ENCODE measurements around the gene CAPN10.
"Not testable (repeated sequence)": the region's sequence is repeated elsewhere in the genome, so short reads cannot be mapped to it uniquely, and the experiment has no call there.

CAPN10 gene, protein sequence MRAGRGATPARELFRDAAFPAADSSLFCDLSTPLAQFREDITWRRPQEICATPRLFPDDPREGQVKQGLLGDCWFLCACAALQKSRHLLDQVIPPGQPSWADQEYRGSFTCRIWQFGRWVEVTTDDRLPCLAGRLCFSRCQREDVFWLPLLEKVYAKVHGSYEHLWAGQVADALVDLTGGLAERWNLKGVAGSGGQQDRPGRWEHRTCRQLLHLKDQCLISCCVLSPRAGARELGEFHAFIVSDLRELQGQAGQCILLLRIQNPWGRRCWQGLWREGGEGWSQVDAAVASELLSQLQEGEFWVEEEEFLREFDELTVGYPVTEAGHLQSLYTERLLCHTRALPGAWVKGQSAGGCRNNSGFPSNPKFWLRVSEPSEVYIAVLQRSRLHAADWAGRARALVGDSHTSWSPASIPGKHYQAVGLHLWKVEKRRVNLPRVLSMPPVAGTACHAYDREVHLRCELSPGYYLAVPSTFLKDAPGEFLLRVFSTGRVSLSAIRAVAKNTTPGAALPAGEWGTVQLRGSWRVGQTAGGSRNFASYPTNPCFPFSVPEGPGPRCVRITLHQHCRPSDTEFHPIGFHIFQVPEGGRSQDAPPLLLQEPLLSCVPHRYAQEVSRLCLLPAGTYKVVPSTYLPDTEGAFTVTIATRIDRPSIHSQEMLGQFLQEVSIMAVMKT

GRCh38 chr2:240586198-240586918 lies at the start of gene CAPN10:
Gene CAPN10 (plus strand): TSS chr2:240586734. CDS start chr2:240586912, 178 bp downstream.
- Histone ChIP-seq H3K9me3 (ENCODE audit: insufficient read depth, low read length) (no peaks in the 10 kb centered on the region), H3K4me3 (ENCODE audit: insufficient read length, low read depth) (peak within 1 kb of the TSS; percentile 90), H3K4me1 (ENCODE audit: insufficient read depth, insufficient read length) (peaks cover 21% of the 10 kb centered on the region), H3K36me3 (ENCODE audit: insufficient read depth, insufficient read length, low read length) (peaks cover 41% of the 10 kb centered on the region), H3K9ac (ENCODE audit: insufficient read length, low read depth) (peak within 1 kb of the TSS; percentile 97), H3K27me3 (ENCODE audit: insufficient read depth, insufficient read length) (peaks cover 3% of the 10 kb centered on the region)
- TF ChIP-seq SUZ12 (IDR thresholded peaks at IDR 0.05; ENCODE audit: extremely low read depth, insufficient read depth, insufficient read length) (no peak), YY1 (IDR thresholded peaks at IDR 0.05; ENCODE audit: insufficient read depth, insufficient read length) (no peak), ZNF274 (IDR thresholded peaks at IDR 0.05; ENCODE audit: low read depth, low read length) (no peak)
- DNase-seq (ENCODE audit: low read depth, low spot score): peak; percentile 90

GRCh38 chr2:240538031-240538780 lies 48.3 kb upstream of the CAPN10 start:
- H3K36me3 ChIP-seq (ENCODE audit: insufficient read depth, insufficient read length, low read length): peaks cover 34% of the 10 kb centered on the region
- H3K4me3 ChIP-seq (ENCODE audit: insufficient read length, low read depth): no peak overlapping the region
- TF ChIP-seq ZNF274 (IDR thresholded peaks at IDR 0.05; ENCODE audit: low read depth, low read length) (no peak), YY1 (IDR thresholded peaks at IDR 0.05; ENCODE audit: insufficient read depth, insufficient read length) (no peak), SUZ12 (IDR thresholded peaks at IDR 0.05; ENCODE audit: extremely low read depth, insufficient read depth, insufficient read length) (no peak)
- H3K27me3 ChIP-seq (ENCODE audit: insufficient read depth, insufficient read length): no peaks in the 10 kb centered on the region
- H3K9ac ChIP-seq (ENCODE audit: insufficient read length, low read depth): no peak overlapping the region
- DNase-seq (ENCODE audit: low read depth, low spot score): no peak
- H3K9me3 ChIP-seq (ENCODE audit: insufficient read depth, low read length): peaks cover 28% of the 10 kb centered on the region
- no peaks in the 10 kb centered on the region for H3K4me1 ChIP-seq (ENCODE audit: insufficient read depth, insufficient read length)

GRCh38 chr2:240539101-240539500 lies 47.4 kb upstream of the CAPN10 start:
- H3K9me3 ChIP-seq (ENCODE audit: insufficient read depth, low read length): peaks cover 27% of the 10 kb centered on the region
- H3K9ac ChIP-seq (ENCODE audit: insufficient read length, low read depth); H3K27me3 ChIP-seq (ENCODE audit: insufficient read depth, insufficient read length); H3K4me1 ChIP-seq (ENCODE audit: insufficient read depth, insufficient read length); H3K4me3 ChIP-seq (ENCODE audit: insufficient read length, low read depth); DNase-seq (ENCODE audit: low read depth, low spot score): not testable (repeated sequence)
- H3K36me3 ChIP-seq (ENCODE audit: insufficient read depth, insufficient read length, low read length): peaks cover 37% of the 10 kb centered on the region

DNA sequence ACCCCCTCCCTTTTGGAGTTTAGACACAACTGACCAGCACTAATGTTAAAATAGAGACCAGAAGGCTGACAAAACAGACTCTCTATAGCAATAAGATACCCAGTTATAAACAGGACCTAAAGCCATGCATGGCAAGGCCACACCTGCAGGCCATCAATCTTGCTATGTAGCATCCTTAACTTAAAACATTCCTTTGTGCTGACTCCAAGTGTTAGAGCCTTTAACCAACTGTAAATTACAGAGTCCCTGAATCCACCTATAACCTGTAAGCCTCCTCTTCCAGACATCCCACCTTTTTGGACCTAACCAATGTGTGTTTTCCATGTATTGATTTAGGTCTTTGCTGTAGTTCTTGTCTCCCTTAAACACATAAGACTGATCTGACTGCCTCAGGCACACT lies 46.6 kb upstream of the CAPN10 start:
- H3K36me3 ChIP-seq (ENCODE audit: insufficient read depth, insufficient read length, low read length): peaks cover 34% of the 10 kb centered on the region
- H3K27me3 ChIP-seq (ENCODE audit: insufficient read depth, insufficient read length): no peaks in the 10 kb centered on the region
- no peak for DNase-seq (ENCODE audit: low read depth, low spot score)
- no peak overlapping the region for H3K9ac ChIP-seq (ENCODE audit: insufficient read length, low read depth)
- no peaks in the 10 kb centered on the region for H3K4me1 ChIP-seq (ENCODE audit: insufficient read depth, insufficient read length)
- peaks cover 28% of the 10 kb centered on the region for H3K9me3 ChIP-seq (ENCODE audit: insufficient read depth, low read length)
- TF ChIP-seq ZNF274 (IDR thresholded peaks at IDR 0.05; ENCODE audit: low read depth, low read length) (no peak), SUZ12 (IDR thresholded peaks at IDR 0.05; ENCODE audit: extremely low read depth, insufficient read depth, insufficient read length) (no peak), YY1 (IDR thresholded peaks at IDR 0.05; ENCODE audit: insufficient read depth, insufficient read length) (no peak)
- H3K4me3 ChIP-seq (ENCODE audit: insufficient read length, low read depth): no peak overlapping the region

DNA sequence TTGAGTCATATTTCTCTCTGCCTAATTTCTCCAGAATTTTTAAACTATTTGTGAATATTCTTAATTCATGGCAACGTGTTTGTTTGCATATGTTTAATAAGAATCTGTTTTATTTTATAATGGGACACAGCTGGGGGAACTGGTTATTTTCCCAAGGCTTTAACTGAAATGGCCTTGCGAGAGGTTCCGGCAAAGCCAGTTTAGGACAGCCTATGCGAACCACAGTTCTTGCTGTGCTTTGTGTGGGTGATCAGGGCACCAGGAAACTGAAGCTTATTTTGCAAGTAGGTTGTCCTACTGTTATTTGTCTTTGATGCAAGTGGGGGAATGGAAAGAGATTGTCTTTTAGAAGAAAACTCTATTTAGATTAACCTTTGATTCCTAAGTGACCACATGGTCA lies 35.2 kb upstream of the CAPN10 start:
- H3K36me3 ChIP-seq (ENCODE audit: insufficient read depth, insufficient read length, low read length): peaks cover 50% of the 10 kb centered on the region
- peaks cover 2% of the 10 kb centered on the region for H3K4me1 ChIP-seq (ENCODE audit: insufficient read depth, insufficient read length)
- peaks cover 18% of the 10 kb centered on the region for H3K9me3 ChIP-seq (ENCODE audit: insufficient read depth, low read length)
- H3K4me3 ChIP-seq (ENCODE audit: insufficient read length, low read depth): no peak overlapping the region
- H3K9ac ChIP-seq (ENCODE audit: insufficient read length, low read depth): no peak overlapping the region
- no peak for TF ChIP-seq SUZ12 (IDR thresholded peaks at IDR 0.05; ENCODE audit: extremely low read depth, insufficient read depth, insufficient read length)
- no peak for TF ChIP-seq ZNF274 (IDR thresholded peaks at IDR 0.05; ENCODE audit: low read depth, low read length)
- TF ChIP-seq YY1 (IDR thresholded peaks at IDR 0.05; ENCODE audit: insufficient read depth, insufficient read length): no peak
- no peak for DNase-seq (ENCODE audit: low read depth, low spot score)
- H3K27me3 ChIP-seq (ENCODE audit: insufficient read depth, insufficient read length): no peaks in the 10 kb centered on the region

DNA sequence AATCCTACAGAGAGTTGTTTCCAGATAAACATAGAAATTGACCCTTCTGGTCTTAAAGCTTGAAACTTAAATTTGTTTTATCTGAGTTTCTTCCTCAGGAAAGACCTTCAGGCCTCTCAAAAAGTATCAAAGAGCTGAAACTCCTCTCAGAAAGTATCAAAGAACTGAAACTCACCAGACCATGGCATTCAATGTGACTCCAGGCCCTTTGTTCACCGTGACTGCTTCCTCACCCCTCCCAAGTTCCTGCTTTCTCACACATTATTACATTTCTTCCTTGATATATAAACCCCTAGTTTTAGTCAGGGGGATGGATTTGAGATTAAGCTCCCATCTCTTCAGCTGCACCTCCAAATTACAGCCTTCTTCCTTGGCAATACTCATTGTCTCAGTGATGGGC lies 34.7 kb upstream of the CAPN10 start:
- Histone ChIP-seq H3K36me3 (ENCODE audit: insufficient read depth, insufficient read length, low read length) (peaks cover 54% of the 10 kb centered on the region), H3K9ac (ENCODE audit: insufficient read length, low read depth) (no peak overlapping the region), H3K4me1 (ENCODE audit: insufficient read depth, insufficient read length) (peaks cover 2% of the 10 kb centered on the region), H3K4me3 (ENCODE audit: insufficient read length, low read depth) (no peak overlapping the region), H3K9me3 (ENCODE audit: insufficient read depth, low read length) (peaks cover 18% of the 10 kb centered on the region), H3K27me3 (ENCODE audit: insufficient read depth, insufficient read length) (no peaks in the 10 kb centered on the region)
- TF ChIP-seq SUZ12 (IDR thresholded peaks at IDR 0.05; ENCODE audit: extremely low read depth, insufficient read depth, insufficient read length) (no peak), YY1 (IDR thresholded peaks at IDR 0.05; ENCODE audit: insufficient read depth, insufficient read length) (no peak), ZNF274 (IDR thresholded peaks at IDR 0.05; ENCODE audit: low read depth, low read length) (no peak)
- no peak for DNase-seq (ENCODE audit: low read depth, low spot score)

Measured in NT2/D1 (cell line).